PFSK-1 (cell line): ENCODE data around the gene WDPCP.

Experiments
- POLR2AphosphoS5 ChIP-seq: IDR thresholded peaks from 2 replicates; pipeline ENCODE4 v1.6.1; 2012; ENCODE audit warnings: low read depth, mild to moderate bottlenecking, control low read depth, low read length, moderate library complexity
- REST ChIP-seq, 2 experiments: IDR thresholded peaks; 2 replicates each; pipeline versions ENCODE4 v1.6.1 to v1.8.0; 2011 to 2012; ENCODE audit warnings: low read depth in 2 of 2, low read length in 2 of 2, control low read depth in 1 of 2, inconsistent platforms in 1 of 2, mild to moderate bottlenecking in 1 of 2, moderate library complexity in 1 of 2; ENCODE audit not compliant: insufficient read depth in 1 of 2
- SIN3A ChIP-seq: IDR thresholded peaks from 2 replicates; pipeline ENCODE4 v1.6.1; 2012; ENCODE audit warnings: mild to moderate bottlenecking, low read length, moderate library complexity, borderline replicate concordance; ENCODE audit not compliant: insufficient read depth

GRCh38 chr2:63628403-63628942, 40.2 kb upstream of the WDPCP start:
- TF ChIP-seq SIN3A (no peak), POLR2AphosphoS5 (no peak), REST (IDR thresholded peaks at IDR 0.05; ENCODE audit: insufficient read depth in 1 of 2, low read depth in 2 of 2, low read length in 2 of 2) (no peak)
